Type B pancreatic cell (in vitro differentiated cells): ENCODE results near the gene CPSF3. TPM values are rescaled to one million over a fixed set of nuclear protein-coding genes. Genes with fewer than 3 reads are reported as not detected.
A peak's percentile ranks its signal among the peaks of the same experiment; 100 is the strongest.

Experiments used
- DNase-seq: peaks from one replicate; pipeline ENCODE4 v3.0.0; 2021; ENCODE audit warnings: mixed read lengths; ENCODE audit not compliant: unreplicated experiment; ENCODE audit errors: extremely low spot score
- H3K27ac Mint-ChIP-seq: 2 replicates; pipeline ENCODE4 v1.8.0; 2021; ENCODE audit warnings: mild to moderate bottlenecking, mixed read lengths
- H3K27me3 Mint-ChIP-seq: 2 replicates; pipeline ENCODE4 v1.8.0; 2021; ENCODE audit warnings: mixed read lengths
- H3K36me3 Mint-ChIP-seq: 2 replicates; pipeline ENCODE4 v1.8.0; 2021; ENCODE audit warnings: mixed read lengths
- H3K4me1 Mint-ChIP-seq: one replicate; pipeline ENCODE4 v1.8.0; 2021; ENCODE audit warnings: mixed read lengths; ENCODE audit not compliant: unreplicated experiment
- H3K4me3 Mint-ChIP-seq: 2 replicates; pipeline ENCODE4 v1.8.0; 2021; ENCODE audit warnings: mild to moderate bottlenecking, mixed read lengths
- H3K9me3 Mint-ChIP-seq: 2 replicates; pipeline ENCODE4 v1.8.0; 2021; ENCODE audit warnings: mixed read lengths
- CTCF ChIP-seq: fragments of 200-600 bp; sonication (generic); conservative IDR thresholded peaks from 2 replicates; pipeline ENCODE4 v1.5.0; 2021; ENCODE audit warnings: antibody characterized with exemption, mild to moderate bottlenecking
- total RNA-seq: library from RNA; stranded (reverse); gene quantifications from 2 replicates; pipeline ENCODE4 v1.2.1, GENCODE V29; 2021; ENCODE audit warnings: low replicate concordance

The CPSF3 gene
- total RNA-seq, 1 donor from 2014 or later = 60.6 TPM

- Mint-ChIP-seq H3K4me3 (no peak overlapping the region), H3K36me3 (peaks cover 31% of the 10 kb centered on the region), H3K27me3 (no peaks in the 10 kb centered on the region), H3K9me3 (no peaks in the 10 kb centered on the region), H3K4me1 (no peaks in the 10 kb centered on the region), H3K27ac (no peak overlapping the region)
- TF ChIP-seq CTCF = no peak
- DNase-seq = no peak
These were observed 44.7 kb upstream of the CPSF3 start for GRCh38 chr2:9378433-9379390.

- H3K27me3 Mint-ChIP-seq = no peaks in the 10 kb centered on the region
- TF ChIP-seq CTCF = no peak
- no peaks in the 10 kb centered on the region for H3K4me1 Mint-ChIP-seq
- no peaks in the 10 kb centered on the region for H3K9me3 Mint-ChIP-seq
- peaks cover 25% of the 10 kb centered on the region for H3K36me3 Mint-ChIP-seq
- H3K27ac Mint-ChIP-seq = no peak overlapping the region
- no peak overlapping the region for H3K4me3 Mint-ChIP-seq
- no peak for DNase-seq
These were observed 44.1 kb upstream of the CPSF3 start for GRCh38 chr2:9379391-9379755.

DNA sequence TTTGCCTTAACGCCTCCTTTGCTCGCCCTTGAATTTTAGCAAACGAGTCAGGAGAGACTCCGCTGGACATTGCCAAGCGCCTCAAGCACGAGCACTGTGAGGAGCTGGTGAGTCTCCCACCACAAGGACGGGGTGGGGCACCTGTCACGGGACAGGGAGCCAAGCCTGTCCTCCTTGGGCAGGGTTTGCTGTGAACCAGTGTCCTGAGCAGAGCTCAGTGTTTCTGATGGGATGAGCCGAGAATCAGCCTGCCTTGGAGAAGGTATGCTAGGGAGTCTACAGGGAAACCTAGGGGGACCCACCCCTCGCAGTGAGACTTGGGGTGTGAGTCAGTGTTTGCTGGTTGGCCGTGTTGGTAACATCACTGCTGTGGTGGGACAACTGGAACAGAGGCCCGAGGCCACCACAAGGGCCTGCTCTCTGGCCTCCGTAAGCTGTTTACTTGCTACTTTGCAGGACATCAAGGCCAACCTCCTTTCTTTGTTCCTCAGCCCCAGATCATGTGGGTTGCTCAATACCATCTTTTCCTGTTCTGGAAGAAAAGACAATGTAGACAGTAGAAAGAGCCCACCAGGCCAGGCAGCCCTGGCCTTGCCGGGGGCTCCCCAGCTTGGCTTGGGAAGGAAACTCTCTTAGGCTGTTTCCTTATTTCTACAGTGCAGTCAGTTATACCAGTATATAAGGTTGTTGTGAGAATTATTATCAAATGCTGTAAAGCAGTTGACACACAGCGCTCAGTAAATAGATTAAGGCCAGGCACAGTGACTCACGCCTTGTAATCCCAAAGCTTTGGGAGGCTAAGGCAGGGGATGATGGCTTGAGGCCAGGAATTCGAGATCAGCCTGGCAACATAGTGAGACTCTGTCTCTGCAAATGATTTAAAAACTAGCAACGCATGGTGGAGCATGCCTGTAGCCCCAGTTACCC is 42.5 kb upstream of the CPSF3 start:
- Mint-ChIP-seq H3K27ac (no peak overlapping the region), H3K4me3 (no peak overlapping the region), H3K9me3 (no peaks in the 10 kb centered on the region), H3K27me3 (no peaks in the 10 kb centered on the region), H3K36me3 (peaks cover 22% of the 10 kb centered on the region), H3K4me1 (no peaks in the 10 kb centered on the region)
- TF ChIP-seq CTCF = no peak
- DNase-seq = no peak

DNA sequence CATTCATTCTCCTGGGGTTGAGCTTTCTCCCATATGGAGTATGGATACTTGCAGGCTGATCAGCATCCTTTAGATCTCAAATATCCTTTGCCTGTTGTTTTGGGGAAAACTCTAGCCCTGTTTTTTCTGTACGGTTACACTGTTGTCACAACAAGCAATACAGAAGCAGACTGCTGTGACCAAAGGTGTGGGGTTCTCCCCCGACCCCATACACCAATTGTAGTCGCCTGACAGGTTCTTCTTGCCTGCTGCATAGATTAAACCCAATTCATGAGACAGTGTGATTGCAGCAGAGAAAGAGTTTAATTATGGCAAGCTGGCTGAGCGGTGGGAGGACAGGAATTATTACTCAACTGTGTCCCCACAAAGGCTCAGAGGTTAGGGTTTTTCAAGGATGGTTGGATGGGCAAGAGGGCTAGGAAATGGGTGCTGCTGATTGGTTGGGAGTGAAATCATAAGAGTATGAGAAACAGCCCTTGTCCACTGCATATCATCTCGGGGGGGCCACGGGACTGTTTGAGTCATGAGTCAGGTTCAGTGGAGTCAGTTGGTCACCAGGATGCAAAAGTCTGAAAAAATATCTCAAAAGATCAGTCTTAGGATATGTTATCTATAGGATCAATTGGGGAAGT is 40.7 kb upstream of the CPSF3 start:
- Mint-ChIP-seq H3K27me3 (no peaks in the 10 kb centered on the region), H3K27ac (peak overlapping the region; percentile 13), H3K9me3 (no peaks in the 10 kb centered on the region), H3K4me1 (no peaks in the 10 kb centered on the region), H3K4me3 (no peak overlapping the region), H3K36me3 (peaks cover 21% of the 10 kb centered on the region)
- no peak for TF ChIP-seq CTCF
- no peak for DNase-seq

GRCh38 chr2:9384521-9384920 is 38.9 kb upstream of the CPSF3 start:
- Mint-ChIP-seq H3K27ac (no peak overlapping the region), H3K27me3 (no peaks in the 10 kb centered on the region), H3K36me3 (peaks cover 21% of the 10 kb centered on the region), H3K9me3 (no peaks in the 10 kb centered on the region), H3K4me3 (no peak overlapping the region), H3K4me1 (no peaks in the 10 kb centered on the region)
- TF ChIP-seq CTCF = no peak
- DNase-seq = no peak
